Spleen (tissue), 11 donors: ENCODE results near the gene TMEM203. TPM values are rescaled to one million over a fixed set of nuclear protein-coding genes. Genes with fewer than 3 reads are reported as not detected.

Source experiments
- DNase-seq: peaks from one replicate; pipeline ENCODE4 v3.0.0-alpha.2; 2020
- H3K27ac ChIP-seq, 8 donors: fragments of 200-600 bp; sonication (generic) in 7 of 8; 1 replicate in 4 of 8; 2 replicates in 4 of 8; pipeline versions ENCODE4 v1.5.0 to v1.8.0; 2016 to 2021; ENCODE audit warnings: inconsistent platforms in 4 of 8, mild to moderate bottlenecking in 4 of 8, moderate library complexity in 1 of 8
- H3K27me3 ChIP-seq, 7 donors: fragments of 200-600 bp; sonication (generic) in 6 of 7; replicated peaks in 1 of 7; 1 replicate in 4 of 7; 2 replicates in 3 of 7; pipeline versions ENCODE4 v1.5.0 to v1.8.0; 2016 to 2021; ENCODE audit warnings: inconsistent platforms in 3 of 7, mild to moderate bottlenecking in 1 of 7
- H3K36me3 ChIP-seq, 6 donors: fragments of 200-600 bp; sonication (generic) in 5 of 6; 1 replicate in 4 of 6; 2 replicates in 2 of 6; pipeline versions ENCODE4 v1.5.0 to v1.8.0; 2016 to 2021; ENCODE audit warnings: inconsistent platforms in 2 of 6
- H3K4me1 ChIP-seq, 6 donors: fragments of 200-600 bp; sonication (generic) in 5 of 6; 1 replicate in 3 of 6; 2 replicates in 3 of 6; pipeline versions ENCODE4 v1.5.0 to v1.8.0; 2016 to 2021; ENCODE audit warnings: inconsistent platforms in 3 of 6
- H3K4me3 ChIP-seq, 8 donors: fragments of 200-600 bp; sonication (generic) in 7 of 8; 1 replicate in 4 of 8; 2 replicates in 4 of 8; pipeline versions ENCODE4 v1.5.0 to v1.8.0; 2016 to 2021; ENCODE audit warnings: inconsistent platforms in 4 of 8, mild to moderate bottlenecking in 4 of 8, moderate library complexity in 2 of 8
- H3K9me3 ChIP-seq, 8 donors: fragments of 200-600 bp; sonication (generic) in 7 of 8; 1 replicate in 4 of 8; 2 replicates in 4 of 8; pipeline versions ENCODE4 v1.5.0 to v1.8.0; 2016 to 2021; ENCODE audit warnings: inconsistent platforms in 4 of 8
- POLR2A ChIP-seq, 3 donors: fragments of 450-650 bp; IDR thresholded peaks; one replicate each; pipeline ENCODE4 v1.5.1; 2017; ENCODE audit warnings: antibody characterized with exemption in 3 of 3, mild to moderate bottlenecking in 1 of 3
- POLR2AphosphoS5 ChIP-seq, 3 donors: sonication (generic); formaldehyde crosslinking; IDR thresholded peaks; one replicate each; pipeline ENCODE4 v1.5.1; 2017; ENCODE audit warnings: antibody characterized with exemption in 3 of 3
- WGBS, 5 donors: extraction: QIAGEN DNeasy Blood & Tissue Kit in 3 of 5; methylation state at CpG; one replicate each; pipeline versions ENCODE4 v1.1.5 to v1.1.7; 2013 to 2018; 5-methylcytosine and 5-hydroxymethylcytosine counted together
- intact Hi-C: fragments of 100-400 bp; cut with DNase I; formaldehyde crosslinking; loops from one replicate; pipeline ENCODE4 v1.15.0; 2023; ENCODE audit warnings: low total_unique reads
- polyA plus RNA-seq, 3 donors: library from polyadenylated mRNA; stranded (reverse); fragments of 200-250 nt; gene quantifications; one replicate each; pipeline ENCODE4 v1.2.1, GENCODE V29; 2013
- total RNA-seq, 7 donors: library from RNA; depleted of rRNA in 3 of 7; stranded (reverse); fragments of >200 nt in 3 of 7; fragmentation: NEBNext Ultra II Directional in 4 of 7; extraction: Animal tissue kit (Norgen Biotek cat#: 25700) in 4 of 7; gene quantifications; one replicate each; pipeline versions ENCODE4 v1.1.0 to v1.2.1, GENCODE V29; 2016 to 2021
- TF ChIP-seq, protein P1 (sequence below), 11 experiments: fragments of 200-600 bp in 7 of 11; fragments of 450-650 bp in 4 of 11; sonication (generic) in 4 of 11; IDR thresholded peaks in 8 of 11; conservative IDR thresholded peaks in 3 of 11; 1 replicate in 7 of 11; 2 replicates in 4 of 11; pipeline versions ENCODE4 v1.4.0 to v1.8.0; 2016 to 2021; ENCODE audit warnings: antibody characterized with exemption in 11 of 11, inconsistent platforms in 4 of 11, mild to moderate bottlenecking in 1 of 11
- donor health status: healthy with polysubstance abuse.
- donor health status: DM: no; HTN: no; CAD: no; lungs with moderate emphysema.
- donor health status: DM: no; HTN: no; CAD: no.
- donor health status: Bipolar disorder and iron deficiency.
- donor health status: healthy.
- donor health status: DM: no; HTN: no; CAD: no.
- donor health status: DM: yes; HTN: yes; CAD: no.

TMEM203 gene
- total and polyA plus RNA-seq, 10 donors, result 28.4 to 50.1 (median 36.0) TPM

DNA sequence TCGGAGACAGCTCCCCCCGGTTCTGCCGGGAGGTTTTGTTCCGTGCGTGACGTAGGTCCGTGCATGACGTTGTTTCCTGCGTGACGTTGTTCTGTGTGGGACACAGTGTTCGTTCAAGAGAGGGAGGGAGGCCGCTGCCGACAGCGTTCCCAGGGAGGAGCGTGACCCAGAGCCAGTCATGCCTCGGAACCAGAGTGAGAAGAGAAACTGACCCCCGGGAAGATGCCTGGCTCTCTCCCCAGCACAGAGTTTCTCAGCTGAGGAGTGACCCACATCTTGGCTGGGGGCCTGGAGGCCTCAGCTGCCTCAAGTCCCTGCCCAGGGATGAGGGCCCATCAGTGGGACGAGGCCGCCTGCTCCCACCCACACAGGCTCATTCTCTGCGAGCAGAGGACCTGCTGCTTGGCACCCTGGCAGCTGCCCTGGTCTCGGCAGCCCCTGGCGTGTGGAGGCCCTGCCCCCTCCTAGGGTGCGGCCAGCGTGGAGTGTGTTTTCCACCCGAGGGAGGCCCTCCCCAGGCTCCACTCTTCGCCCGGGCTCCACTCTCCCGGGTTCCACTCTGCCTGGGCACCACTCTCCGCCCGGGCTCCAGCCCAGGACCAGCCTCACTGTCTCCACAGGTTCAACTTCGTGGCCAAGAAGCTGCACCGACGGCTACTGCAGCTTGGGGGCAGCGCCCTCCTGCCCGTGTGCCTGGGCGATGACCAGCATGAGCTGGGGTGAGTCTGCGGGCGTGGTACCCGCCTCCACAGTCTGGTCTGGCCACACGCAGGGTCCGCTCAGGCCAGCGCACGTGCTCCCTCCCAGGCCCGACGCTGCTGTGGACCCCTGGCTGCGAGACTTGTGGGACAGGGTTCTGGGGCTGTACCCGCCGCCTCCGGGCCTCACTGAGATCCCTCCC, 8.0 kb upstream of the TMEM203 start:
- no peaks in the 10 kb centered on the region for H3K9me3 ChIP-seq
- 87 to 96% (median 92%) methylated on average over 31 to 49 of the region's 49 CpGs for WGBS, 5 donors
- H3K4me1 ChIP-seq, result peaks cover 0 to 22% (median 16%) of the 10 kb centered on the region in 6 donors
- TF ChIP-seq POLR2AphosphoS5 (IDR thresholded peaks at IDR 0.05) (peak in 2 of 3 donors; percentile 15 to 45), POLR2A (IDR thresholded peaks at IDR 0.05) (no peak)
- no peaks in the 10 kb centered on the region for H3K27me3 ChIP-seq
- DNase-seq, result no peak
- H3K36me3 ChIP-seq, result peaks cover 0 to 90% (median 23%) of the 10 kb centered on the region in 6 donors
- H3K27ac ChIP-seq, result no peak overlapping the region
- intact Hi-C loops, result no loop called here
- H3K4me3 ChIP-seq, result no peak overlapping the region

DNA sequence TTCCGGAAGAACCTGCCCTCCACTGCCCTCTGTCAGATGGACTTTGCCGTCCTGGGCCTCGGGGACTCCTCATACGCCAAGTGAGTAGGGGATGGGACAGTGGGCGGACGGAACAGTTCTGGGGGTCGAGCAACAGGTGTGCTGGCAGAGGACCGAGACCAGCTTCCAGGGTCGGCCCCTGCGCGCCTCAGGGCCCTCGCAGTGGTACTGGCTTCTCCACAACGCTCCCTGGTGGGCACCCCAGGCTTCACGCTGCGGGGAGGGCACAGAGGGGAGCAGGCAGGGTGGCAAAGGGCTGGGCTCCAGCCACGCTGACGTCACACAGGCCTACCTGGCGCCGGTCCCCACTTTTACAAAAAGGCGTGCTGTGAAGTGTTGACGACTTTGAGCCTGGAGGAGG, 7.1 kb upstream of the TMEM203 start:
- intact Hi-C loops, result no loop called here
- Histone ChIP-seq H3K27me3 (no peaks in the 10 kb centered on the region), H3K4me3 (no peak overlapping the region), H3K27ac (no peak overlapping the region), H3K4me1 (peaks cover 0 to 19% (median 9%) of the 10 kb centered on the region in 6 donors), H3K36me3 (peaks cover 0 to 90% (median 23%) of the 10 kb centered on the region in 6 donors), H3K9me3 (no peaks in the 10 kb centered on the region)
- TF ChIP-seq POLR2AphosphoS5 (IDR thresholded peaks at IDR 0.05) (peak in 1 of 3 donors; percentile 26), POLR2A (IDR thresholded peaks at IDR 0.05) (no peak)
- TF ChIP-seq, protein P1, sequence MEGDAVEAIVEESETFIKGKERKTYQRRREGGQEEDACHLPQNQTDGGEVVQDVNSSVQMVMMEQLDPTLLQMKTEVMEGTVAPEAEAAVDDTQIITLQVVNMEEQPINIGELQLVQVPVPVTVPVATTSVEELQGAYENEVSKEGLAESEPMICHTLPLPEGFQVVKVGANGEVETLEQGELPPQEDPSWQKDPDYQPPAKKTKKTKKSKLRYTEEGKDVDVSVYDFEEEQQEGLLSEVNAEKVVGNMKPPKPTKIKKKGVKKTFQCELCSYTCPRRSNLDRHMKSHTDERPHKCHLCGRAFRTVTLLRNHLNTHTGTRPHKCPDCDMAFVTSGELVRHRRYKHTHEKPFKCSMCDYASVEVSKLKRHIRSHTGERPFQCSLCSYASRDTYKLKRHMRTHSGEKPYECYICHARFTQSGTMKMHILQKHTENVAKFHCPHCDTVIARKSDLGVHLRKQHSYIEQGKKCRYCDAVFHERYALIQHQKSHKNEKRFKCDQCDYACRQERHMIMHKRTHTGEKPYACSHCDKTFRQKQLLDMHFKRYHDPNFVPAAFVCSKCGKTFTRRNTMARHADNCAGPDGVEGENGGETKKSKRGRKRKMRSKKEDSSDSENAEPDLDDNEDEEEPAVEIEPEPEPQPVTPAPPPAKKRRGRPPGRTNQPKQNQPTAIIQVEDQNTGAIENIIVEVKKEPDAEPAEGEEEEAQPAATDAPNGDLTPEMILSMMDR (IDR thresholded peaks at IDR 0.05 in 8 of 11, conservative IDR thresholded peaks at IDR 0.05 in 3 of 11), result no peak
- WGBS, 5 donors, result 83 to 93% (median 88%) methylated on average over 11 to 21 of the region's 21 CpGs
- DNase-seq, result no peak

DNA sequence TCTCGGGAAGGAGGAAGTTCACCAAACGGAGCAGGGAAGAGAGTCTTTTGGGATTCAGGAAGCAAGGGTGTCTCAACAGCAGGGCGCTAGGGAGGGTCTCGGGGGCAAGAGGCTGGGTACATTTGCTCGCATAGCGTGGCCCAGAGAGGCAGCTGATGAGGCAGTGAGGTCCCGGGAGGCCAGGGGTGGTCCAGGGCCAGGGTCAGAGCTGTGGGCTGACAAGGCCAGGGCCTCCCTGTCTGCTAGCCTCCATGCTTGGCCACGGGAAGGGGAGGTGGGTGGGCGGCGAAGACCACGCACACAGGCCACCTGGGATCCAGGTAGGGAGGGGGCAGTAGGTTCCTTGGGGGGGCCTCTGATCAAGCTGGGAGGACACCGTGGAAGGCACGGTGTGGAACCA, 6.1 kb upstream of the TMEM203 start:
- no peak for DNase-seq
- TF ChIP-seq POLR2AphosphoS5 (IDR thresholded peaks at IDR 0.05) (peak in 1 of 3 donors; percentile 14), POLR2A (IDR thresholded peaks at IDR 0.05) (no peak)
- TF ChIP-seq, protein P1 (IDR thresholded peaks at IDR 0.05 in 8 of 11, conservative IDR thresholded peaks at IDR 0.05 in 3 of 11), result no peak
- Histone ChIP-seq H3K27me3 (no peaks in the 10 kb centered on the region), H3K4me3 (no peak overlapping the region), H3K27ac (no peak overlapping the region), H3K4me1 (peaks cover 4 to 19% (median 11%) of the 10 kb centered on the region in 6 donors), H3K36me3 (peaks cover 0 to 87% (median 22%) of the 10 kb centered on the region in 6 donors), H3K9me3 (no peaks in the 10 kb centered on the region)
- intact Hi-C loops, result no loop called here
- 77 to 83% (median 80%) methylated on average over 13 of the region's 13 CpGs for WGBS, 5 donors

DNA sequence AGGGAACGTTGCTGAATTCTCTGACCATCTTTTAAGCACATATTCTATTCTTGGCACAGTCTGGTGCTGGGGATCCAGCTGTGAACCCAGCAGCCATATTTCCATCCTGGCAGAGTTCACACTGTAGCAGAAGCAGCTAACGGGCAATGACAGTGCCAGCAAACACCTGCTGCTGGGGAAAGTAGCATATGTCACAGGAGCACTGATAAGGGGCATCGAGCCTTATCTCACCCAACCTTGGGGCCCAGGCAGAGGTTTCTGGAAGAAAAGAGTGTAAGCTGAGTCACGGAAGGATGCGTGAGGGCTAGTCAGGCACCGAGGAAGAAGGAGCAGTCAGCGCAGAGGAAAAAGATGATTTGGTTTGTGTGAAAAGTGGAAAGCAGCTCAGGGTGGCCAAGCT, 1.2 kb upstream of the TMEM203 start:
- no peak overlapping the region for H3K27ac ChIP-seq
- TF ChIP-seq POLR2A (IDR thresholded peaks at IDR 0.05), result no peak
- TF ChIP-seq POLR2AphosphoS5 (IDR thresholded peaks at IDR 0.05), result no peak
- TF ChIP-seq, protein P1 (IDR thresholded peaks at IDR 0.05 in 8 of 11, conservative IDR thresholded peaks at IDR 0.05 in 3 of 11), result no peak
- DNase-seq, result no peak
- peak overlapping the region in 6 of 8 donors; percentile 91 to 99 (median 97) for H3K4me3 ChIP-seq
- peaks cover 0 to 44% (median 9%) of the 10 kb centered on the region in 6 donors for H3K36me3 ChIP-seq
- intact Hi-C loops, result no loop called here
- H3K27me3 ChIP-seq, result no peaks in the 10 kb centered on the region
- no peaks in the 10 kb centered on the region for H3K9me3 ChIP-seq
- 77 to 89% (median 82%) methylated on average over 7 of the region's 7 CpGs for WGBS, 5 donors
- H3K4me1 ChIP-seq, result peaks cover 30 to 62% (median 56%) of the 10 kb centered on the region in 6 donors
